PC-3 (cell line): ENCODE results near the gene MPC1. TPM values are rescaled to one million over a fixed set of nuclear protein-coding genes. Genes with fewer than 3 reads are reported as not detected.

ENCODE experiments used
- ATAC-seq: fragments of 200-7000 bp; cut with Tn5 transposase; 2 replicates; pipeline ENCODE4 v1.9.1; 2020; ENCODE audit warnings: mild to moderate bottlenecking, moderate library complexity
- BruUV-seq: library from RNA; stranded (reverse); fragments of 400-500 nt; replicated peaks from 2 replicates; lab custom pipeline; 2021; lab: Mats Ljungman, UMichigan
- CTCF ChIA-PET: fragments of 300-600 bp; sonication (Branson Sonifier 250); formaldehyde crosslinking; loops from one replicate; lab custom pipeline; 2022; ENCODE audit warnings: antibody characterized with exemption; lab: Charles Lee
- POLR2A ChIA-PET: fragments of 300-600 bp; sonication (Branson Sonifier 250); formaldehyde crosslinking; loops from one replicate; lab custom pipeline; 2022; ENCODE audit warnings: antibody characterized with exemption; ENCODE audit not compliant: unreplicated experiment; lab: Charles Lee
- DNase-seq: peaks from one replicate; pipeline ENCODE4 v3.0.0-alpha.2; 2015
- H2AFZ ChIP-seq: fragments of 300-600 bp; sonication (generic); 2 replicates; pipeline ENCODE4 v1.6.0; 2016; ENCODE audit warnings: antibody characterized with exemption, low read length
- H3F3A ChIP-seq: fragments of 300-600 bp; sonication (generic); one replicate; pipeline ENCODE4 v1.6.0; 2017; ENCODE audit warnings: antibody characterized with exemption, low read length, control low read depth, mild to moderate bottlenecking; ENCODE audit not compliant: unreplicated experiment
- H3K27ac ChIP-seq: fragments of 300-600 bp; sonication (generic); 2 replicates; pipeline ENCODE4 v1.5.1; 2016; ENCODE audit warnings: mild to moderate bottlenecking, low read length
- H3K27me3 ChIP-seq: fragments of 300-600 bp; sonication (generic); 2 replicates; pipeline ENCODE4 v1.6.1; 2016; ENCODE audit warnings: low read length, mixed read lengths
- H3K36me3 ChIP-seq: fragments of 300-600 bp; sonication (generic); 2 replicates; pipeline ENCODE4 v1.6.1; 2016; ENCODE audit warnings: low read depth, mixed run types, low read length, mixed read lengths
- H3K4me1 ChIP-seq: fragments of 300-600 bp; sonication (generic); 2 replicates; pipeline ENCODE4 v1.5.1; 2016; ENCODE audit warnings: low read length; ENCODE audit not compliant: insufficient read depth
- H3K4me2 ChIP-seq: fragments of 300-600 bp; sonication (generic); 2 replicates; pipeline ENCODE4 v1.6.0; 2016; ENCODE audit warnings: low read length
- H3K4me3 ChIP-seq: fragments of 300-600 bp; sonication (generic); 2 replicates; pipeline ENCODE4 v1.5.1; 2016; ENCODE audit warnings: mild to moderate bottlenecking, low read length, mixed read lengths
- H3K79me2 ChIP-seq: fragments of 300-600 bp; sonication (generic); 2 replicates; pipeline ENCODE4 v1.6.1; 2017; ENCODE audit warnings: low read length, mixed read lengths
- H3K9ac ChIP-seq: fragments of 300-600 bp; sonication (generic); 2 replicates; pipeline ENCODE4 v1.6.0; 2016; ENCODE audit warnings: mild to moderate bottlenecking, low read length
- H3K9me2 ChIP-seq: fragments of 300-600 bp; sonication (generic); replicated peaks from 2 replicates; pipeline ENCODE4 v1.6.1; 2016; ENCODE audit warnings: mixed run types, low read length, mixed read lengths
- H3K9me3 ChIP-seq: fragments of 300-600 bp; sonication (generic); 2 replicates; pipeline ENCODE4 v1.6.1; 2016; ENCODE audit warnings: low read length, mixed read lengths
- H4K20me1 ChIP-seq: fragments of 300-600 bp; sonication (generic); 2 replicates; pipeline ENCODE4 v1.6.1; 2016; ENCODE audit warnings: low read length, mixed read lengths
- EZH2 ChIP-seq: fragments of 300-600 bp; sonication (generic); IDR thresholded peaks from one replicate; pipeline ENCODE4 v1.6.1; 2017; ENCODE audit warnings: antibody characterized with exemption, mild to moderate bottlenecking, low read length; ENCODE audit not compliant: unreplicated experiment
- EZH2phosphoT487 ChIP-seq: fragments of 300-600 bp; sonication (generic); IDR thresholded peaks from 2 replicates; pipeline ENCODE4 v1.6.1; 2018; ENCODE audit warnings: mild to moderate bottlenecking, antibody characterized with exemption, low read length, borderline replicate concordance
- intact Hi-C: fragments of 100-400 bp; cut with micrococcal nuclease; formaldehyde crosslinking; loops from 2 replicates; pipeline ENCODE4 v1.9.0; 2023
- total RNA-seq: library from RNA; depleted of rRNA; stranded (reverse); fragments of >200 nt; gene quantifications from 2 replicates; pipeline ENCODE4 v1.2.3, GENCODE V29; 2014
- TF ChIP-seq, protein P1 (sequence below): fragments of 300-600 bp; sonication (generic); conservative IDR thresholded peaks from 2 replicates; pipeline ENCODE4 v1.5.1; 2017; ENCODE audit warnings: antibody characterized with exemption, low read depth, mild to moderate bottlenecking, low read length

The MPC1 gene
- total RNA-seq, 1 experiment from 2014 or later = 26.7 TPM

DNA sequence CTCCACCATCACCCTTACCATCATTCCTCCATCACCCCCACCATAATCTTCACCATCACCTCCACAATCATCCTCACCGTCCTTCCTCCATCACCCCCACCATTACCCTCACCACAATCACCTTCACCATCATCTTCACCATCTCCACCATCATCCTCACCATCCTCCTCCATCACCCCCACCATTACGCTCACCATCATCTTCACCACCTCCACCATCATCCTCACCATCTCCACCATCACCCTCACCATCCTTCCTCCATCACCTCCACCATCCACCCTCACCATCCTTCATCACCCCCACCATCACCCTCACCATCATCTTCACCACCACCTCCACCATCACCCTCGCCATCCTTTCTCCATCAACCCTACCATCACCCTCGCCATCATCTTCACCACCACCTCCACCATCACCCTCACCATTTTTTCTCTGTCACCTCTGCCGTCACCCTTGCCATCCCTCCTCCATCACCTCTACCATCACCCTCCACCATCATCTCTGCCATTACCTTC, 33.1 kb upstream of the MPC1 start:
- Histone ChIP-seq H3K4me3 (no peak overlapping the region), H3K36me3 (no peaks in the 10 kb centered on the region), H4K20me1 (no peaks in the 10 kb centered on the region), H2AFZ (no peak overlapping the region), H3K9ac (no peak overlapping the region), H3K4me1 (peaks cover 10% of the 10 kb centered on the region; the same call in 1 of the 2 replicates), H3K4me2 (no peak overlapping the region), H3K79me2 (no peaks in the 10 kb centered on the region), H3K27me3 (no peaks in the 10 kb centered on the region), H3K9me2 (no peaks in the 10 kb centered on the region), H3K9me3 (no peaks in the 10 kb centered on the region), H3K27ac (no peak overlapping the region), H3F3A (no peaks in the 10 kb centered on the region)
- intact Hi-C loops = no loop called here
- BruUV-seq = no TSS peak
- DNase-seq (no peak), ATAC-seq (no peak)
- TF ChIP-seq EZH2 (no peak), EZH2phosphoT487 (no peak)
- TF ChIP-seq, protein P1, sequence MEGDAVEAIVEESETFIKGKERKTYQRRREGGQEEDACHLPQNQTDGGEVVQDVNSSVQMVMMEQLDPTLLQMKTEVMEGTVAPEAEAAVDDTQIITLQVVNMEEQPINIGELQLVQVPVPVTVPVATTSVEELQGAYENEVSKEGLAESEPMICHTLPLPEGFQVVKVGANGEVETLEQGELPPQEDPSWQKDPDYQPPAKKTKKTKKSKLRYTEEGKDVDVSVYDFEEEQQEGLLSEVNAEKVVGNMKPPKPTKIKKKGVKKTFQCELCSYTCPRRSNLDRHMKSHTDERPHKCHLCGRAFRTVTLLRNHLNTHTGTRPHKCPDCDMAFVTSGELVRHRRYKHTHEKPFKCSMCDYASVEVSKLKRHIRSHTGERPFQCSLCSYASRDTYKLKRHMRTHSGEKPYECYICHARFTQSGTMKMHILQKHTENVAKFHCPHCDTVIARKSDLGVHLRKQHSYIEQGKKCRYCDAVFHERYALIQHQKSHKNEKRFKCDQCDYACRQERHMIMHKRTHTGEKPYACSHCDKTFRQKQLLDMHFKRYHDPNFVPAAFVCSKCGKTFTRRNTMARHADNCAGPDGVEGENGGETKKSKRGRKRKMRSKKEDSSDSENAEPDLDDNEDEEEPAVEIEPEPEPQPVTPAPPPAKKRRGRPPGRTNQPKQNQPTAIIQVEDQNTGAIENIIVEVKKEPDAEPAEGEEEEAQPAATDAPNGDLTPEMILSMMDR = no peak
- CTCF ChIA-PET = no interaction called here
- POLR2A ChIA-PET = no interaction called here

DNA sequence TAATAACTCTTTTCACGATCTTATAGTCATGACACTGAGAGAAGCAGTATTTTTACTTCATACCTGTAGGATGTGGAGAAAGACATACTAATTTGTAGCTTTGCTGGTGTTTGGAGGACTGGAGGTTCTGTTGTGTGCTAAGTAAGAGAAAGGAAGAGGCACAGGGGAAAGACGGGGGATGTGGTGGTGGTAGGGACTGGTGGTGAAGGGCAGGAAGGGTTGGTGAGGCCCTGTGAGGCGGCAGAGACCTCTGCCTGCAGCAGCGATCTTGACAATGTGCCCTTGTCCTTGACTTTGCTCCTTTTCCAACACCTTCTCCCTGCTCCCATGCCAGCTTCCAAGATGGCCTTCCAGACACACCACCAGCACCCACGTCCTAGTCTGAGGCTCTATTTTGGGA, 32.6 kb upstream of the MPC1 start:
- Histone ChIP-seq H3K27ac (no peak overlapping the region), H3K9ac (no peak overlapping the region), H3K4me3 (no peak overlapping the region), H3K27me3 (no peaks in the 10 kb centered on the region), H3K4me2 (no peak overlapping the region), H2AFZ (no peak overlapping the region), H4K20me1 (no peaks in the 10 kb centered on the region), H3K4me1 (peaks cover 7% of the 10 kb centered on the region; the same call in 1 of the 2 replicates), H3K9me2 (no peaks in the 10 kb centered on the region), H3K36me3 (no peaks in the 10 kb centered on the region), H3K79me2 (no peaks in the 10 kb centered on the region), H3F3A (no peaks in the 10 kb centered on the region), H3K9me3 (no peaks in the 10 kb centered on the region)
- CTCF ChIA-PET = no interaction called here
- TF ChIP-seq, protein P1 = no peak
- TF ChIP-seq EZH2 (no peak), EZH2phosphoT487 (no peak)
- POLR2A ChIA-PET = no interaction called here
- DNase-seq = no peak
- BruUV-seq = no TSS peak
- intact Hi-C loops = no loop called here
- ATAC-seq = no peak

- H3F3A ChIP-seq = no peaks in the 10 kb centered on the region
- no peak for DNase-seq
- intact Hi-C loops = no loop called here
- no peaks in the 10 kb centered on the region for H4K20me1 ChIP-seq
- CTCF ChIA-PET = no interaction called here
- no peak overlapping the region for H2AFZ ChIP-seq
- no peak overlapping the region for H3K9ac ChIP-seq
- H3K9me3 ChIP-seq = no peaks in the 10 kb centered on the region
- no peak overlapping the region for H3K4me3 ChIP-seq
- H3K9me2 ChIP-seq = no peaks in the 10 kb centered on the region
- BruUV-seq = no TSS peak
- H3K4me1 ChIP-seq = no peaks in the 10 kb centered on the region
- H3K27me3 ChIP-seq = no peaks in the 10 kb centered on the region
- no peak overlapping the region for H3K27ac ChIP-seq
- no peak overlapping the region for H3K4me2 ChIP-seq
- ATAC-seq = no peak
- H3K36me3 ChIP-seq = no peaks in the 10 kb centered on the region
- H3K79me2 ChIP-seq = no peaks in the 10 kb centered on the region
- no peak for TF ChIP-seq EZH2phosphoT487
- TF ChIP-seq, protein P1 = no peak
- TF ChIP-seq EZH2 = no peak
- POLR2A ChIA-PET = no interaction called here
These were observed 30.8 kb upstream of the MPC1 start for GRCh38 chr6:166413491-166413951.
